Eye (tissue), 1 donor: ENCODE measurements around the gene GEN1.

Experiments used
- DNase-seq: peaks from one replicate; pipeline ENCODE4 v3.0.0-alpha.2; 2015

Gene GEN1

GRCh38 chr2:17753803-17754663 is at the start of gene GEN1, which contains the start of gene SMC6:
Gene GEN1 (plus strand): TSS chr2:17754138. CDS start chr2:17759944, 5,806 bp downstream.
Gene SMC6 (minus strand): TSS chr2:17753810. CDS start chr2:17745946, 7,864 bp downstream.
- peak; percentile 98 for DNase-seq

GRCh38 chr2:17706845-17707244 is 47.1 kb upstream of the GEN1 start:
- no peak for DNase-seq

GRCh38 chr2:17708501-17708900 is 45.4 kb upstream of the GEN1 start:
- no peak for DNase-seq

- DNase-seq: no peak
These were observed 44.0 kb upstream of the GEN1 start for GRCh38 chr2:17709897-17710296.

- no peak for DNase-seq
These were observed 43.2 kb upstream of the GEN1 start for GRCh38 chr2:17710547-17711248.

- no peak for DNase-seq
These were observed 40.6 kb upstream of the GEN1 start for GRCh38 chr2:17713291-17713690.

GRCh38 chr2:17717666-17718065 is 36.3 kb upstream of the GEN1 start:
- no peak for DNase-seq

- no peak for DNase-seq
These were observed 35.2 kb upstream of the GEN1 start for GRCh38 chr2:17718689-17719088.

- DNase-seq: peak; percentile 27
These were observed 34.2 kb upstream of the GEN1 start for GRCh38 chr2:17719562-17720371.

- DNase-seq: no peak
These were observed 25.7 kb upstream of the GEN1 start for GRCh38 chr2:17728210-17728609.

GRCh38 chr2:17729880-17730279 is 24.1 kb upstream of the GEN1 start:
- no peak for DNase-seq

GRCh38 chr2:17733599-17733998 is 20.3 kb upstream of the GEN1 start:
- DNase-seq: no peak

GRCh38 chr2:17735864-17736263 is 18.1 kb upstream of the GEN1 start:
- DNase-seq: no peak

- DNase-seq: no peak
These were observed 16.9 kb upstream of the GEN1 start for GRCh38 chr2:17736989-17737388.

GRCh38 chr2:17740203-17740602 is 13.7 kb upstream of the GEN1 start:
- no peak for DNase-seq

- DNase-seq: no peak
These were observed 6.1 kb upstream of the GEN1 start for GRCh38 chr2:17747684-17748452.

GRCh38 chr2:17748745-17749144 is 5.2 kb upstream of the GEN1 start:
- no peak for DNase-seq

GRCh38 chr2:17749753-17750438 is 4.0 kb upstream of the GEN1 start:
- DNase-seq: no peak

GRCh38 chr2:17752246-17752645 is 1.7 kb upstream of the GEN1 start:
- DNase-seq: no peak

GRCh38 chr2:17752892-17753802 is 791 bp upstream of the GEN1 start:
- peak; percentile 81 for DNase-seq
